GM12872 (cell line): ENCODE measurements around the gene CACNA1H.

Experiments
- TF ChIP-seq, protein P1 (sequence below): IDR thresholded peaks from 3 replicates; pipeline ENCODE4 v1.5.1; 2011; ENCODE audit warnings: low read depth, mild to moderate bottlenecking, low read length, moderate library complexity; ENCODE audit not compliant: insufficient read depth

CACNA1H gene

GRCh38 chr16:1260101-1260680, 107.3 kb downstream of the CACNA1H start:
- TF ChIP-seq, protein P1, sequence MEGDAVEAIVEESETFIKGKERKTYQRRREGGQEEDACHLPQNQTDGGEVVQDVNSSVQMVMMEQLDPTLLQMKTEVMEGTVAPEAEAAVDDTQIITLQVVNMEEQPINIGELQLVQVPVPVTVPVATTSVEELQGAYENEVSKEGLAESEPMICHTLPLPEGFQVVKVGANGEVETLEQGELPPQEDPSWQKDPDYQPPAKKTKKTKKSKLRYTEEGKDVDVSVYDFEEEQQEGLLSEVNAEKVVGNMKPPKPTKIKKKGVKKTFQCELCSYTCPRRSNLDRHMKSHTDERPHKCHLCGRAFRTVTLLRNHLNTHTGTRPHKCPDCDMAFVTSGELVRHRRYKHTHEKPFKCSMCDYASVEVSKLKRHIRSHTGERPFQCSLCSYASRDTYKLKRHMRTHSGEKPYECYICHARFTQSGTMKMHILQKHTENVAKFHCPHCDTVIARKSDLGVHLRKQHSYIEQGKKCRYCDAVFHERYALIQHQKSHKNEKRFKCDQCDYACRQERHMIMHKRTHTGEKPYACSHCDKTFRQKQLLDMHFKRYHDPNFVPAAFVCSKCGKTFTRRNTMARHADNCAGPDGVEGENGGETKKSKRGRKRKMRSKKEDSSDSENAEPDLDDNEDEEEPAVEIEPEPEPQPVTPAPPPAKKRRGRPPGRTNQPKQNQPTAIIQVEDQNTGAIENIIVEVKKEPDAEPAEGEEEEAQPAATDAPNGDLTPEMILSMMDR = no peak

DNA sequence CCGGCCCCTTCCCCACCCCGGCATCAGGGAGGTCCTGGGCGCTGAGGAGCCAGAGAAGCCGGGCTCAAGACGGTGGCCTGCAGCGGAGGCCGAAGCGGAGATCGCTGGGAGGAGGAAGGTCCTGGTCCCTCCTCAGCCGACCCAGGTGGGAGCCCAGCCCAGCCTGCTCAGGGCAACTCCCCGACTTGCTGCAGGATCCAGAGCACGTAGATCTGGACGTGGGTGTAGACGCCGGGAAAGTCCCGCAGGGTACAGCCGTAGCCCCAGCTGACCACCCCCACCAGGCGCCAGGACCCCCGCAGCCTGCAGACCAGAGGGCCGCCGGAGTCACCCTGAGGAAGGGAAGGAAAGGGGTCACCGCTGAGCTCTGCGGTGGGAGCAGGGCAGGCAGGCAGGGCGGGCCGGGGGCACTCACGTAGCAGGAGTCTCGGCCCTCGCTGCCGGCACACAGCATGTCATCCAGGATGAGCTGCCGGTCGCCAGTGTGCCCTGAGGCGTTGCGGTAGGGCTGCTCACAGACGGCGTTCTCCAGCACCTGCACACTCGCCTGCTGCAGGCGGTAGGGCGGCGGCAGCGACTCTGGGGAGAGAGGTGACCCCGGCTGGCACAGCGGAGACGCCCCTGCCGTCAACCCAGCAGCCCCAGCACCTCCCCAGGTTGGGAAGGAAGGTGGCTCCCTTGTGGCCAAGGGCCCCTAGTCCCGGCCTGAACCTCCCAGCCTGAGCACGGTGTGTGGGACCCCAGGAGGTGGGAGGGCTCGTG, 108.4 kb downstream of the CACNA1H start:
- TF ChIP-seq, protein P1 = no peak

DNA sequence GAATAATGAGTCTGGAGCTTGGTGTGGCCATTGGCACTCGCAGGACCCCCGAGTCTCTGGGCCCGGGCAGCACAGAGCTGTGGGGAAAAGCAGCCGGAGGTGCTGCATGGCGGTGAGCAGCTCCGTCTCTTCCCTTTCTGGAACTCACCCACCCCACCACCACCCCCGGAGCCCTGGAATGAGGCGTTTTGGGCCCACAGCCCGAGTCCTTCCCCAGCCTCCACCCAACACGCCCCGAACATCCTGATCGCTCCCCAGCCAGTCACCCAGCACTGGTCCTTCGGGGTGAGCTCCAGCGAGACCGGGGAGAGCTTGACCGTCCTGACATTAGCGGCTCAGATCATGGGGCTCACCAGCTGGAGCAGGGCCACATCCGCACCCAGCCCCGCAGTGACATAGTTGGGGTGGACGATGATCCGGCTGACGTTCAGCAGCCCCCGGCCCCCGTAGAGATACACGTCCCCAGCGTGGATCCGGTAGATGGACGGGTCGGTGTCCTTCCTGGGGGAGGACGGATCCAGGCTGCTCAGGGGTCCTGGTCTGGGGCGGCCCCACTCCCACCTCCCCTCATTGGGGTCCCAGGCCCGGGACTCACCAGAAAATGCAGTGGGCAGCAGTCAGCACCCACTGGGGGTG, 109.4 kb downstream of the CACNA1H start:
- TF ChIP-seq, protein P1 = no peak

DNA sequence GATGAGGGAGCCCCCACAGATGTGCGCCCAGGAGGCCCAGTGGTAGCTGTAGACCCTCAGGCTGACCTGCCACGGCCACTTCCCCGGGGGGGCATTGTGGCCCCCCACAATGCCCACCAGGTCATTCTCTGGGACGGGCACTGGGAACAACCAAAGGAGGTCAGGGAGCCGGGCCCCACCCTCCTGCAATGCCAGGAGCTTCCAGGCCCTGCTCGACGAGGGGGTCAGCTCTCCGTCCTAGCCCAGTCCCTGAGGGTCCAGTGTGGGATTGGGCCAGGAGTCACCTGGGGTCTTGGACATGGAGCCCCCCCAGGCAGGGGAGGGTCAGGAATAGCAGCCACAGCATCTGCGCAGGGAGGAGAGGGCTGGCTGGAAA, 109.9 kb downstream of the CACNA1H start:
- TF ChIP-seq, protein P1 = no peak

DNA sequence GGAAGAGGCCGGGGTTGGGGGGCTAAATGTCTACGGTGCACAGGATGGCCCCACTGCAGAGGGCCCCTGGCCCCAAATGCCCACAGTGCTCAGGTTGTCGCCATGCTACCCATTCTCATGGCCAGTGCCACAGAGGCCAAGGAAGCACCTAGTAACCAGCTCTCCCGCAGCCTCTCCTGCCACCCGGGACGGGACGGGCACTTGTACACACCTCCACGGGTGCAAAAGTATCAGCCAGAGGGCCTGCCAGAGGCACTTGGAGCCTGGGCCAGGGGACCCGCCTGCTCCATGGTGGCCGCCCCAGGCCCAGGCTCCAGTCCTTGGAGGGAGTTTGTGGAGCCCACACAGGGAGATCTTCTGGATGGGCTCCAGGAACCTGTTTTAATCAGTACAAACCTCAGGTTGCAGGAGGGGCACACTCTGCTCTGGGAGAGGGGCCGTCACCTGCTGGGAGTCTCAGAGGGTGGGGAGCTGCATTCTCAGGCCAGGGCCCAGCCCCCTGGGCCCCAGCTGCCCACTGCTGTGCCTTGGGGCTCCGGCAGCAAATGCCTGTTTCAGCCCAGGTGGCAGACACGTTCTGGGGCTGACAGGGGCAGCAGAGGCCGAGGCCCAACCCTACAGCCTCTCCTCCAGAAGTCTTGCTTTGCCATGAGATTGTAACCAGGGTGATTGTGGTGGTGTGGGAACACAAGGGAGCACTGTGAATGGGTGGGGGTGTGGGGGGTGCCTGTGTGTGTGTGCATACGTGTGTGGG, 110.9 kb downstream of the CACNA1H start:
- TF ChIP-seq, protein P1 = no peak

- TF ChIP-seq, protein P1 = no peak
Measured at GRCh38 chr16:1264345-1265089, 111.6 kb downstream of the CACNA1H start.

- TF ChIP-seq, protein P1 = no peak
Measured at GRCh38 chr16:1265090-1265630, 112.3 kb downstream of the CACNA1H start.
